Natural killer cell (primary cell): ENCODE results near the gene CLEC2A. TPM values are rescaled to one million over a fixed set of nuclear protein-coding genes. Genes with fewer than 3 reads are reported as not detected.
"Not testable (repeated sequence)": the region's sequence is repeated elsewhere in the genome, so short reads cannot be mapped to it uniquely, and the experiment has no call there.

ENCODE experiments used
- ATAC-seq, 3 donors: fragments of 150-1000 bp in 2 of 3; fragments of 200-7000 bp in 1 of 3; cut with Tn5 transposase; 1 replicate in 1 of 3; 2 replicates in 2 of 3; pipeline ENCODE4 v1.10.0; 2021; ENCODE audit warnings: mild to moderate bottlenecking in 2 of 3, moderate library complexity in 2 of 3
- DNase-seq, 2 donors: peaks; one replicate each; pipeline versions ENCODE4 v3.0.0 to v3.0.0-alpha.2; 2013 to 2021; ENCODE audit warnings: mixed read lengths in 1 of 2
- H3K27ac ChIP-seq: one replicate; pipeline ENCODE4 v1.5.1; 2013; ENCODE audit warnings: mild to moderate bottlenecking, low read length
- H3K27me3 ChIP-seq: one replicate; pipeline ENCODE4 v1.6.1; 2013; ENCODE audit warnings: low read length; ENCODE audit not compliant: control insufficient read depth, insufficient read depth
- H3K36me3 ChIP-seq: one replicate; pipeline ENCODE4 v1.6.1; 2013; ENCODE audit warnings: low read length; ENCODE audit not compliant: control insufficient read depth, insufficient read depth
- H3K4me1 ChIP-seq: one replicate; pipeline ENCODE4 v1.6.1; 2013; ENCODE audit warnings: low read length; ENCODE audit not compliant: control insufficient read depth, insufficient read depth
- H3K4me3 ChIP-seq: one replicate; pipeline ENCODE4 v1.5.1; 2013; ENCODE audit warnings: low read length
- H3K9me3 ChIP-seq: one replicate; pipeline ENCODE4 v1.6.1; 2013; ENCODE audit warnings: low read length; ENCODE audit not compliant: control insufficient read depth, insufficient read depth
- H3K27ac Mint-ChIP-seq, 2 donors: one replicate each; pipeline ENCODE4 v1.8.0; 2022; ENCODE audit warnings: mild to moderate bottlenecking in 2 of 2, mixed read lengths in 2 of 2, moderate library complexity in 1 of 2
- H3K27me3 Mint-ChIP-seq, 2 donors: one replicate each; pipeline ENCODE4 v1.8.0; 2022; ENCODE audit warnings: low read depth in 2 of 2, mixed read lengths in 2 of 2
- H3K36me3 Mint-ChIP-seq: one replicate; pipeline ENCODE4 v1.8.0; 2022; ENCODE audit warnings: mixed read lengths
- H3K4me1 Mint-ChIP-seq, 2 donors: one replicate each; pipeline ENCODE4 v1.8.0; 2022; ENCODE audit warnings: mixed read lengths in 2 of 2
- H3K4me3 Mint-ChIP-seq: one replicate; pipeline ENCODE4 v1.8.0; 2022; ENCODE audit warnings: mild to moderate bottlenecking, moderate library complexity, mixed read lengths
- H3K9me3 Mint-ChIP-seq, 2 donors: one replicate each; pipeline ENCODE4 v1.8.0; 2022; ENCODE audit warnings: mixed read lengths in 2 of 2
- CTCF ChIP-seq: fragments of 200-600 bp; IDR thresholded peaks from one replicate; pipeline ENCODE4 v1.8.0; 2022; ENCODE audit warnings: antibody characterized with exemption
- WGBS: methylation state at CpG from one replicate; pipeline ENCODE4 v1.1.7; 2013; ENCODE audit warnings: missing lambda C conversion rate; ENCODE audit not compliant: insufficient coverage; 5-methylcytosine and 5-hydroxymethylcytosine counted together
- intact Hi-C: fragments of 100-400 bp; cut with micrococcal nuclease; formaldehyde crosslinking; loops from one replicate; pipeline ENCODE4 v1.14.2; 2022
- total RNA-seq, 4 donors: library from RNA; stranded (reverse); fragments of 120-200 nt in 1 of 4; gene quantifications; one replicate each; pipeline versions ENCODE4 v1.2.3 to v1.2.4, GENCODE V29; 2013 to 2022

The CLEC2A gene
- total RNA-seq, 3 donors from 2014 or later (not counting 1 experiment from before 2014, with no cell fraction given): not detected

DNA sequence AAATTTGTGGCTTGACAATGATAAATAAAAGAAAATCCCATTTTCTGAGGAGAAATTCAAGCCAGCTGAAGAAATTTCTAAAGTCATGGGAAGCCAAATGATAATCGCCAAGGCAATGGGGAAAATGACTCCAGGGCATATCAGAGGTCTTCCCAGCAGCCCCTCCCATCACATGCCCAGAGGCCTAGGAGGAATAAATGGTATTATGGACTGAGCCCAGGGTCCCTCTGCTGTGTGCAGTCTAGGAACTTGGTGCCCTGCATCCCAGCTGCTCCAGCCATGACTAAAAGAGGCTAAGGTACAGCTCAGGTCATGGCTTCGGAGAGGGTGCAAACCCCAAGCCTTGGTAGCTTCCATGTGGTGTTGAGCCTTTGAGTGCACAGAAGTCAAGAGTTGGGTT is 43.4 kb upstream of the CLEC2A start:
- Mint-ChIP-seq H3K27ac (no peak overlapping the region), H3K27me3 (no peaks in the 10 kb centered on the region), H3K36me3 (peaks cover 24% of the 10 kb centered on the region), H3K9me3 (no peaks in the 10 kb centered on the region), H3K4me1 (peaks cover 0 to 6% of the 10 kb centered on the region in 2 donors), H3K4me3 (no peak overlapping the region)
- DNase-seq (no peak), ATAC-seq (no peak)
- no peak for TF ChIP-seq CTCF
- WGBS: 98% methylated on average over 2 of the region's 2 CpGs
- intact Hi-C loops: no loop called here
- H3K27me3 ChIP-seq: no peaks in the 10 kb centered on the region
- no peaks in the 10 kb centered on the region for H3K4me1 ChIP-seq
- H3K27ac ChIP-seq: no peak overlapping the region
- H3K4me3 ChIP-seq: no peak overlapping the region
- no peaks in the 10 kb centered on the region for H3K36me3 ChIP-seq
- no peaks in the 10 kb centered on the region for H3K9me3 ChIP-seq

DNA sequence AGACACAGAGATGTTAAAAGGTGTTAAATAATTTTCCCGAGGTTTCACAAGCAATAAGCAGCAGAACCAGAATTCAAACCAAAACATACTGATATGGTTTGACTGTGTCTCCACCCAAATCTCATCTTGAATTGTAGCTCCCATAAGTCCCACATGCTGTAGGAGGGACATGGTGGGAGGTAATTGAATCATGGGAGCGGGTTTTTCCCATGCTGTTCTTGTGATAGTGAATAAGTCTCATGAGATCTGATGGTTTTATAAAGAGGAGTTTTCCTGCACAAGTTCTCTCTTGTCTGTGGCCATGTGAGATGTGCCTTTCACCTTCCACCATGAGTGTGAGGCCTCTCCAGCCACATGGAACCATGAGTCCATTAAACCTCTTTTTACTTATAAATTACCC is 42.6 kb upstream of the CLEC2A start:
- H3K27me3 ChIP-seq, H3K27me3 Mint-ChIP-seq, H3K4me3 ChIP-seq, H3K9me3 Mint-ChIP-seq, H3K4me1 ChIP-seq, H3K4me3 Mint-ChIP-seq, H3K27ac ChIP-seq, H3K4me1 Mint-ChIP-seq, DNase-seq, H3K27ac Mint-ChIP-seq, H3K36me3 ChIP-seq, H3K9me3 ChIP-seq, ATAC-seq, intact Hi-C loops: not testable (repeated sequence)
- peaks cover 17% of the 10 kb centered on the region for H3K36me3 Mint-ChIP-seq
- 95% methylated on average over 2 of the region's 2 CpGs for WGBS

- Histone ChIP-seq H3K9me3 (no peaks in the 10 kb centered on the region), H3K27ac (no peak overlapping the region), H3K36me3 (no peaks in the 10 kb centered on the region), H3K4me1 (no peaks in the 10 kb centered on the region), H3K4me3 (no peak overlapping the region), H3K27me3 (no peaks in the 10 kb centered on the region)
- ATAC-seq (no peak), DNase-seq (no peak)
- 83% methylated on average over 1 of the region's 1 CpG for WGBS
- TF ChIP-seq CTCF: no peak
- Mint-ChIP-seq H3K27ac (no peak overlapping the region), H3K4me3 (no peak overlapping the region), H3K9me3 (no peaks in the 10 kb centered on the region), H3K4me1 (peaks cover 0 to 6% of the 10 kb centered on the region in 2 donors), H3K27me3 (no peaks in the 10 kb centered on the region), H3K36me3 (peaks cover 9% of the 10 kb centered on the region)
- intact Hi-C loops: no loop called here
These were observed 41.8 kb upstream of the CLEC2A start for GRCh38 chr12:9973949-9974348.

GRCh38 chr12:9971181-9971580 is 39.0 kb upstream of the CLEC2A start, which contains the start of gene CLEC12A:
Gene CLEC12A (plus strand): TSS chr12:9971409. CDS start chr12:9971597, 188 bp downstream.
- no peak for ATAC-seq
- H3K36me3 Mint-ChIP-seq: peaks cover 8% of the 10 kb centered on the region
- H3K27ac Mint-ChIP-seq: no peak within 1 kb of the TSS
- no peak for TF ChIP-seq CTCF
- H3K27me3 ChIP-seq: no peaks in the 10 kb centered on the region
- no peak within 1 kb of the TSS for H3K4me3 Mint-ChIP-seq
- no peaks in the 10 kb centered on the region for H3K4me1 ChIP-seq
- no peaks in the 10 kb centered on the region for H3K9me3 ChIP-seq
- H3K27ac ChIP-seq: no peak within 1 kb of the TSS
- WGBS: 50% methylated on average over 1 of the region's 1 CpG
- H3K27me3 Mint-ChIP-seq: no peaks in the 10 kb centered on the region
- DNase-seq: no peak
- H3K4me3 ChIP-seq: no peak within 1 kb of the TSS
- H3K4me1 Mint-ChIP-seq: peaks cover 0 to 6% of the 10 kb centered on the region in 2 donors
- intact Hi-C loops: no loop called here
- H3K9me3 Mint-ChIP-seq: no peaks in the 10 kb centered on the region
- no peaks in the 10 kb centered on the region for H3K36me3 ChIP-seq
